Breast epithelium (tissue), 4 donors: Measurements from ENCODE around the gene KCNN3. TPM values are rescaled to one million over a fixed set of nuclear protein-coding genes. Genes with fewer than 3 reads are reported as not detected.

Experiments used
- DNase-seq, 2 donors: peaks; one replicate each; pipeline ENCODE4 v3.0.0-alpha.2; 2019; ENCODE audit warnings: low spot score in 2 of 2
- H3K27ac ChIP-seq, 2 donors: fragments of 200-600 bp; sonication (generic) in 1 of 2; one replicate each; pipeline ENCODE4 v1.5.1; 2016 to 2019; ENCODE audit warnings: mild to moderate bottlenecking in 1 of 2
- H3K27me3 ChIP-seq, 2 donors: fragments of 200-600 bp; sonication (generic) in 1 of 2; one replicate each; pipeline versions ENCODE4 v1.5.1 to v1.6.0; 2017 to 2019; ENCODE audit warnings: control low read depth in 1 of 2, mild to moderate bottlenecking in 1 of 2
- H3K36me3 ChIP-seq: fragments of 200-600 bp; one replicate; pipeline ENCODE4 v1.5.1; 2019
- H3K4me1 ChIP-seq, 2 donors: fragments of 200-600 bp; sonication (generic); one replicate each; pipeline ENCODE4 v1.5.1; 2016 to 2019; ENCODE audit warnings: control low read depth in 1 of 2
- H3K4me3 ChIP-seq, 3 donors: fragments of 200-600 bp; sonication (generic); 1 replicate in 2 of 3; 2 replicates in 1 of 3; pipeline ENCODE4 v1.5.1; 2016 to 2019; ENCODE audit warnings: mild to moderate bottlenecking in 3 of 3, moderate library complexity in 2 of 3
- H3K9me3 ChIP-seq, 2 donors: fragments of 200-600 bp; sonication (generic) in 1 of 2; one replicate each; pipeline ENCODE4 v1.5.1; 2016 to 2019; ENCODE audit warnings: control low read depth in 1 of 2
- CTCF ChIP-seq, 3 donors: fragments of 450-650 bp; IDR thresholded peaks; one replicate each; pipeline ENCODE4 v1.5.1; 2016 to 2017; ENCODE audit warnings: antibody characterized with exemption in 3 of 3, mild to moderate bottlenecking in 3 of 3, moderate library complexity in 3 of 3
- POLR2A ChIP-seq: fragments of 450-650 bp; IDR thresholded peaks from one replicate; pipeline ENCODE4 v1.6.1; 2016; ENCODE audit warnings: antibody characterized with exemption, mild to moderate bottlenecking, moderate library complexity
- POLR2AphosphoS5 ChIP-seq, 3 donors: sonication (generic); formaldehyde crosslinking; IDR thresholded peaks; one replicate each; pipeline ENCODE4 v1.6.1; 2017; ENCODE audit warnings: antibody characterized with exemption in 3 of 3
- intact Hi-C: fragments of 100-400 bp; cut with DNase I; formaldehyde crosslinking; loops from one replicate; pipeline ENCODE4 v1.15.1; 2023; ENCODE audit warnings: low total_unique reads
- total RNA-seq, 3 donors: library from RNA; depleted of rRNA; stranded (reverse); fragments of >200 nt; gene quantifications; one replicate each; pipeline ENCODE4 v1.1.0, GENCODE V29; 2016

Gene KCNN3
- total RNA-seq, 3 donors from 2014 or later, result 0.96 to 1.6 (median 1.0) TPM

GRCh38 chr1:154807048-154807591 is 63.0 kb downstream of the KCNN3 start:
- H3K27me3 ChIP-seq, result peaks cover 0 to 2% of the 10 kb centered on the region in 2 donors
- H3K4me3 ChIP-seq, result no peak overlapping the region
- H3K27ac ChIP-seq, result no peak overlapping the region
- intact Hi-C loops, result no loop called here
- no peaks in the 10 kb centered on the region for H3K9me3 ChIP-seq
- no peak for TF ChIP-seq POLR2A
- TF ChIP-seq CTCF (IDR thresholded peaks at IDR 0.05), result no peak
- TF ChIP-seq POLR2AphosphoS5 (IDR thresholded peaks at IDR 0.05), result no peak
- no peaks in the 10 kb centered on the region for H3K36me3 ChIP-seq
- DNase-seq, result no peak
- no peaks in the 10 kb centered on the region for H3K4me1 ChIP-seq

- no peaks in the 10 kb centered on the region for H3K4me1 ChIP-seq
- intact Hi-C loops, result no loop called here
- TF ChIP-seq CTCF (IDR thresholded peaks at IDR 0.05) (no peak), POLR2A (no peak), POLR2AphosphoS5 (IDR thresholded peaks at IDR 0.05) (no peak)
- peaks cover 0 to 2% of the 10 kb centered on the region in 2 donors for H3K27me3 ChIP-seq
- H3K4me3 ChIP-seq, result no peak overlapping the region
- DNase-seq, result no peak
- H3K9me3 ChIP-seq, result no peaks in the 10 kb centered on the region
- no peaks in the 10 kb centered on the region for H3K36me3 ChIP-seq
- no peak overlapping the region for H3K27ac ChIP-seq
Observed at GRCh38 chr1:154806333-154806732, 63.7 kb downstream of the KCNN3 start.

GRCh38 chr1:154802982-154803920 is 66.8 kb downstream of the KCNN3 start:
- no peaks in the 10 kb centered on the region for H3K36me3 ChIP-seq

GRCh38 chr1:154802336-154802969 is 67.6 kb downstream of the KCNN3 start:
- intact Hi-C loops, result loop anchor here (5.0 kb wide), 1 partner anchor 1495 kb away; the partner anchor contains the start of genes GLMP and VHLL
- no peak for TF ChIP-seq CTCF (IDR thresholded peaks at IDR 0.05)
- TF ChIP-seq POLR2A, result no peak
- TF ChIP-seq POLR2AphosphoS5 (IDR thresholded peaks at IDR 0.05), result no peak
- Histone ChIP-seq H3K27me3 (peaks cover 0 to 2% of the 10 kb centered on the region in 2 donors), H3K4me1 (no peaks in the 10 kb centered on the region), H3K9me3 (no peaks in the 10 kb centered on the region), H3K27ac (no peak overlapping the region), H3K4me3 (no peak overlapping the region), H3K36me3 (no peaks in the 10 kb centered on the region)
- no peak for DNase-seq

More at GRCh38 chr1:154802982-154803920, 66.8 kb downstream of the KCNN3 start:
- H3K27ac ChIP-seq, result no peak overlapping the region
- no peaks in the 10 kb centered on the region for H3K4me1 ChIP-seq
- TF ChIP-seq CTCF (IDR thresholded peaks at IDR 0.05) (no peak), POLR2AphosphoS5 (IDR thresholded peaks at IDR 0.05) (no peak), POLR2A (no peak)
- no peak for DNase-seq
- no peaks in the 10 kb centered on the region for H3K9me3 ChIP-seq
- peaks cover 0 to 2% of the 10 kb centered on the region in 2 donors for H3K27me3 ChIP-seq
- H3K4me3 ChIP-seq, result no peak overlapping the region
- intact Hi-C loops, result loop anchor here (5.0 kb wide), 1 partner anchor 1494 kb away; the partner anchor contains the start of genes GLMP and VHLL
